Kidney tubule cell (primary cell): ENCODE measurements around the gene ARRDC1.
"Not testable (repeated sequence)": the region's sequence is repeated elsewhere in the genome, so short reads cannot be mapped to it uniquely, and the experiment has no call there.

Experiments
- DNase-seq: peaks from one replicate; pipeline ENCODE4 v3.0.0-alpha.2; 2018; ENCODE audit warnings: low spot score

The ARRDC1 gene

GRCh38 chr9:137605121-137606004 lies at the start of gene ARRDC1:
ARRDC1 (plus strand) TSS chr9:137605686; CDS start chr9:137605718, 32 bp downstream.
- peak; percentile 96 for DNase-seq

GRCh38 chr9:137556069-137556838 lies 49.2 kb upstream of the ARRDC1 start:
- DNase-seq, result peak; percentile 23

- no peak for DNase-seq
Observed at GRCh38 chr9:137558127-137558526, 47.4 kb upstream of the ARRDC1 start.

- DNase-seq, result no peak
Observed at GRCh38 chr9:137564134-137564533, 41.4 kb upstream of the ARRDC1 start.

GRCh38 chr9:137564817-137565411 lies 40.6 kb upstream of the ARRDC1 start:
- DNase-seq, result no peak

- not testable (repeated sequence) for DNase-seq
Observed at GRCh38 chr9:137568445-137568844, 37.0 kb upstream of the ARRDC1 start.

- no peak for DNase-seq
Observed at GRCh38 chr9:137569609-137570203, 35.8 kb upstream of the ARRDC1 start.

GRCh38 chr9:137570566-137570965 lies 34.9 kb upstream of the ARRDC1 start:
- no peak for DNase-seq

GRCh38 chr9:137574192-137574591 lies 31.3 kb upstream of the ARRDC1 start:
- no peak for DNase-seq

GRCh38 chr9:137575364-137575715 lies 30.1 kb upstream of the ARRDC1 start:
- no peak for DNase-seq

GRCh38 chr9:137575716-137576411 lies 29.6 kb upstream of the ARRDC1 start:
- DNase-seq, result no peak

- DNase-seq, result peak; percentile 92
Observed at GRCh38 chr9:137578518-137579258, 26.8 kb upstream of the ARRDC1 start, which contains the start of gene DPH7. DPH7 (minus strand) TSS chr9:137578925; CDS start chr9:137578777, 148 bp downstream.

- no peak for DNase-seq
Observed at GRCh38 chr9:137579259-137579604, 26.3 kb upstream of the ARRDC1 start.

- DNase-seq, result no peak
Observed at GRCh38 chr9:137580209-137580953, 25.1 kb upstream of the ARRDC1 start.

GRCh38 chr9:137580954-137581322 lies 24.5 kb upstream of the ARRDC1 start:
- no peak for DNase-seq

- DNase-seq, result no peak
Observed at GRCh38 chr9:137581361-137582285, 23.9 kb upstream of the ARRDC1 start.

- DNase-seq, result no peak
Observed at GRCh38 chr9:137582286-137582860, 23.1 kb upstream of the ARRDC1 start.

- no peak for DNase-seq
Observed at GRCh38 chr9:137583347-137583746, 22.1 kb upstream of the ARRDC1 start.

GRCh38 chr9:137583957-137584356 lies 21.5 kb upstream of the ARRDC1 start:
- DNase-seq, result no peak
